Measurements from ENCODE around the gene TP73. TPM values are rescaled to one million over a fixed set of nuclear protein-coding genes. Genes with fewer than 3 reads are reported as not detected.

Gene TP73
- total and polyA plus RNA-seq, 8 donors, result 0.11 to 0.51 (median 0.28) TPM

- no peaks in the 10 kb centered on the region for H3K36me3 ChIP-seq
- 83 to 100% methylated on average over 1 of the region's 1 CpG for WGBS, 2 donors
- no peaks in the 10 kb centered on the region for H3K4me1 ChIP-seq
- intact Hi-C loops (cut with DNase I), result no loop called here
- FAIRE-seq (no peak), DNase-seq (no peak), ATAC-seq (no peak)
- H3K9me3 ChIP-seq, result no peaks in the 10 kb centered on the region
- TF ChIP-seq CTCF (IDR thresholded peaks at IDR 0.05), result no peak
- H3K27me3 ChIP-seq, result no peaks in the 10 kb centered on the region
- no peak overlapping the region for H3K27ac ChIP-seq
- H3K4me3 ChIP-seq, result no peak overlapping the region
These were observed 30.9 kb downstream of the TP73 start for GRCh38 chr1:3683197-3683596.

DNA sequence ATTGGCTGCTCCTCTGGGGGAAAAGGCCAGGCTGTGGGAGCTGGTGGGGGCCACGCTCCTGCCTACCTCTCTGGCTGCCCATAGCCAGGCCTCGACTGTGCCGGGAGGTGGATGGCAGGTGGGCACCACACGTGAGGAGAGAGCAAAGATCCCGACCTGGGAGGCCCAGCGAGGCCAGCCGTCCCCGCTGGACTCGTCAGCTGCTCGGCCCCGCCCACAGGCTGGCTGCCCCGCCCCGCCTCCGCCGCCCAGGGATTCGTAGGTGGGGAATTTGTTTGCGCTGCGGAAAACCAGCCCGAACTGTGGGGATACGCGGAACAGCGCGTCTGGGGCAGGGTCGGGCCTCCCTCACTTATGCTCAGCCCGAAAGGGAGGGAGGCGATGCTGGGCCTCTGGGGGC, 31.7 kb downstream of the TP73 start:
- FAIRE-seq, result no peak
- Histone ChIP-seq H3K27me3 (no peaks in the 10 kb centered on the region), H3K27ac (no peak overlapping the region), H3K36me3 (no peaks in the 10 kb centered on the region), H3K9me3 (no peaks in the 10 kb centered on the region), H3K4me3 (no peak overlapping the region), H3K4me1 (no peaks in the 10 kb centered on the region)
- intact Hi-C loops (cut with DNase I), result no loop called here
- WGBS, 2 donors, result 47 to 68% methylated on average over 23 to 26 of the region's 26 CpGs
- TF ChIP-seq CTCF (IDR thresholded peaks at IDR 0.05), result no peak
- ATAC-seq, result peak in 1 of 4 donors; percentile 35
- peak in 2 of 6 donors; percentile 15 to 43 for DNase-seq

GRCh38 chr1:3685222-3685621, 32.9 kb downstream of the TP73 start:
- DNase-seq (peak in 1 of 6 donors; percentile 50), FAIRE-seq (no peak), ATAC-seq (no peak)
- no peak overlapping the region for H3K4me3 ChIP-seq
- 80 to 89% methylated on average over 14 of the region's 14 CpGs for WGBS, 2 donors
- intact Hi-C loops (cut with DNase I), result no loop called here
- H3K36me3 ChIP-seq, result no peaks in the 10 kb centered on the region
- H3K9me3 ChIP-seq, result no peaks in the 10 kb centered on the region
- no peak for TF ChIP-seq CTCF (IDR thresholded peaks at IDR 0.05)
- no peaks in the 10 kb centered on the region for H3K27me3 ChIP-seq
- no peak overlapping the region for H3K27ac ChIP-seq
- H3K4me1 ChIP-seq, result no peaks in the 10 kb centered on the region

GRCh38 chr1:3685906-3686305, 33.6 kb downstream of the TP73 start:
- TF ChIP-seq CTCF (IDR thresholded peaks at IDR 0.05), result no peak
- Histone ChIP-seq H3K27me3 (no peaks in the 10 kb centered on the region), H3K4me1 (no peaks in the 10 kb centered on the region), H3K27ac (no peak overlapping the region), H3K36me3 (no peaks in the 10 kb centered on the region), H3K4me3 (no peak overlapping the region), H3K9me3 (no peaks in the 10 kb centered on the region)
- ATAC-seq (no peak), FAIRE-seq (no peak), DNase-seq (peak in 1 of 6 donors; percentile 45)
- intact Hi-C loops (cut with DNase I), result no loop called here
- WGBS, 2 donors, result 73 to 85% methylated on average over 19 of the region's 19 CpGs

DNA sequence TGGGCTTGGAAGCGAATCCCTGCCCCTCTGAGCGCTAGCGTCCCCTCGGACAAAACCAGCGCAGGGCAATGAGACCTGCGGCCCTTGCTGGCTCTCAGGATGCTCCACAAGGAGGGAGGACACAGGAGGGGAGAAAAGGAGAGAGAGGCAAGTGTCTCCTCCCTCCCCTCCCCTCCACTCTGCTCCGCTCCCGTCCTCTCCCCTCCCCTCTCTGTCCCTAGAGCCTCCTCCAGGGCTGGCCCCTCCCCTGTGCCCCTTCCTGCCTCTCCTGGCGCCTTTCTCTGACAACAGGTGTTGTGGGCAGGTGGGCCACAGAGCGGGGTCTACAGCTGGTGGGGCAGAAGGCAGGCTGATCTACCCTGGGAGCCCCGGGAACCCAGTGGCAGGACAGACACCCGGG, 35.2 kb downstream of the TP73 start:
- FAIRE-seq, result no peak
- TF ChIP-seq CTCF (IDR thresholded peaks at IDR 0.05), result no peak
- H3K27ac ChIP-seq, result no peak overlapping the region
- no peak for DNase-seq
- H3K9me3 ChIP-seq, result no peaks in the 10 kb centered on the region
- H3K4me3 ChIP-seq, result no peak overlapping the region
- no peaks in the 10 kb centered on the region for H3K36me3 ChIP-seq
- 88 to 93% methylated on average over 6 to 12 of the region's 12 CpGs for WGBS, 2 donors
- no peak for ATAC-seq
- H3K4me1 ChIP-seq, result no peaks in the 10 kb centered on the region
- no peaks in the 10 kb centered on the region for H3K27me3 ChIP-seq
- intact Hi-C loops (cut with DNase I), result no loop called here
